ENCODE results near the gene RGS17.

DNA sequence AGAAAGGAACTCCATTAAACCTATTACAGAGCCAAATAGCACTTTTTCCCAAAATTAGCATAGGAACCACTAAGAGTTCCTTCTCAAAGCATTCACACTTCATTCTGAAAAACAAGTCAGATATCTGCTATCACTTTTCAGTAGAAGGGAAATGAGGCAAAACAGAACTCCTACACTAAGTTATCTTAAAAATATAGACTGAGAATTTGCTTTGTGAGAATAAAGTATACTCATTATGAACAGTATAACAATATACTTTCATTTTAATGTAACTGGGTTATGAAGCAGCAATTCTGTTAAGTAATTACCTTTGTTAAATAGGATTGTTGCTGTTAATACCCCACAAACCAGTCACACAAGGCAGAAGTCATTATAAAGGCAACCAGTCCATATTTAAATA lies 137.2 kb downstream of the RGS17 start:
- no peak for TF ChIP-seq POLR2AphosphoS2 (IDR thresholded peaks at IDR 0.05; ENCODE audit: low read depth, low read length)
- no peak for TF ChIP-seq REST (IDR thresholded peaks at IDR 0.05; ENCODE audit: low read depth, low read length)
- TF ChIP-seq, protein P1, sequence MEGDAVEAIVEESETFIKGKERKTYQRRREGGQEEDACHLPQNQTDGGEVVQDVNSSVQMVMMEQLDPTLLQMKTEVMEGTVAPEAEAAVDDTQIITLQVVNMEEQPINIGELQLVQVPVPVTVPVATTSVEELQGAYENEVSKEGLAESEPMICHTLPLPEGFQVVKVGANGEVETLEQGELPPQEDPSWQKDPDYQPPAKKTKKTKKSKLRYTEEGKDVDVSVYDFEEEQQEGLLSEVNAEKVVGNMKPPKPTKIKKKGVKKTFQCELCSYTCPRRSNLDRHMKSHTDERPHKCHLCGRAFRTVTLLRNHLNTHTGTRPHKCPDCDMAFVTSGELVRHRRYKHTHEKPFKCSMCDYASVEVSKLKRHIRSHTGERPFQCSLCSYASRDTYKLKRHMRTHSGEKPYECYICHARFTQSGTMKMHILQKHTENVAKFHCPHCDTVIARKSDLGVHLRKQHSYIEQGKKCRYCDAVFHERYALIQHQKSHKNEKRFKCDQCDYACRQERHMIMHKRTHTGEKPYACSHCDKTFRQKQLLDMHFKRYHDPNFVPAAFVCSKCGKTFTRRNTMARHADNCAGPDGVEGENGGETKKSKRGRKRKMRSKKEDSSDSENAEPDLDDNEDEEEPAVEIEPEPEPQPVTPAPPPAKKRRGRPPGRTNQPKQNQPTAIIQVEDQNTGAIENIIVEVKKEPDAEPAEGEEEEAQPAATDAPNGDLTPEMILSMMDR (IDR thresholded peaks at IDR 0.05 in 2 of 3, conservative IDR thresholded peaks at IDR 0.05 in 1 of 3; ENCODE audit: control insufficient read depth in 2 of 3, extremely low read depth in 1 of 3, insufficient read depth in 1 of 3, low read depth in 3 of 3, low read length in 3 of 3) = no peak
- TF ChIP-seq STAT1 (conservative IDR thresholded peaks at IDR 0.05) = no peak
- TF ChIP-seq EZH2 (IDR thresholded peaks at IDR 0.05; ENCODE audit: borderline replicate concordance, control insufficient read depth, low read depth, low read length) = no peak
- no peak for TF ChIP-seq SUZ12 (IDR thresholded peaks at IDR 0.05; ENCODE audit: unreplicated experiment)
- no peak for TF ChIP-seq ASH2L (IDR thresholded peaks at IDR 0.05; ENCODE audit: borderline replicate concordance, low read depth)
